Endothelial cell of umbilical vein (primary cell): ENCODE data around the gene CLDN22. TPM values are rescaled to one million over a fixed set of nuclear protein-coding genes. Genes with fewer than 3 reads are reported as not detected.

ENCODE experiments used
- BruUV-seq: library from RNA; stranded (reverse); fragments of 400-500 nt; replicated peaks from 2 replicates; lab custom pipeline; 2021; lab: Mats Ljungman, UMichigan
- CTCF ChIA-PET: fragments of 300-600, 350-600 bp; sonication (Branson Sonifier 250); formaldehyde crosslinking; loops from one replicate; lab custom pipeline; 2021; ENCODE audit warnings: antibody characterized with exemption, inconsistent platforms; lab: Charles Lee
- POLR2A ChIA-PET: fragments of 300-600, 350-600 bp; sonication (Branson Sonifier 250); formaldehyde crosslinking; loops from one replicate; lab custom pipeline; 2021; ENCODE audit warnings: antibody characterized with exemption, inconsistent platforms; lab: Charles Lee
- DNase-seq: peaks from one replicate; pipeline ENCODE4 v3.0.0-alpha.2; 2011; ENCODE audit warnings: low read depth, low spot score
- FAIRE-seq: peaks from 2 replicates; lab custom pipeline; 2011; peaks lifted over from hg19 to GRCh38; lab: Jason Lieb, UNC
- H2AFZ ChIP-seq: 2 replicates; pipeline ENCODE4 v1.6.0; 2012; ENCODE audit warnings: low read depth, low read length, control low read depth, inconsistent platforms
- H3K27ac ChIP-seq: 2 replicates; pipeline ENCODE4 v1.5.1; 2011; ENCODE audit warnings: low read depth, mild to moderate bottlenecking, control low read depth, low read length, moderate library complexity; ENCODE audit not compliant: insufficient read depth
- H3K27me3 ChIP-seq, 2 experiments: 2 replicates each; pipeline versions ENCODE4 v1.6.0 to v1.6.1; 2011; ENCODE audit warnings: low read length in 2 of 2, mixed read lengths in 1 of 2; ENCODE audit not compliant: control insufficient read depth in 2 of 2, insufficient read depth in 2 of 2
- H3K36me3 ChIP-seq, 2 experiments: 2 replicates in 1 of 2; 3 replicates in 1 of 2; pipeline ENCODE4 v1.5.1; 2011; ENCODE audit warnings: low read length in 2 of 2, mild to moderate bottlenecking in 1 of 2, moderate library complexity in 1 of 2; ENCODE audit not compliant: control insufficient read depth in 2 of 2, insufficient read depth in 2 of 2; ENCODE audit errors: extremely low read depth in 1 of 2
- H3K4me1 ChIP-seq: 3 replicates; pipeline ENCODE4 v1.5.1; 2011; ENCODE audit warnings: mild to moderate bottlenecking, low read length; ENCODE audit not compliant: control insufficient read depth, insufficient read depth; ENCODE audit errors: extremely low read depth
- H3K4me2 ChIP-seq: 2 replicates; pipeline ENCODE4 v1.6.1; 2011; ENCODE audit warnings: low read length, control low read depth, mixed read lengths; ENCODE audit not compliant: insufficient read depth
- H3K4me3 ChIP-seq, 3 experiments: fragments of 200-600 bp in 1 of 3; sonication (generic), shearing (Covaris generic) in 1 of 3; replicated peaks in 1 of 3; 2 replicates each; pipeline ENCODE4 v1.5.1; 2011 to 2016; ENCODE audit warnings: control low read depth in 3 of 3, low read length in 3 of 3, mild to moderate bottlenecking in 2 of 3, inconsistent platforms in 1 of 3, low read depth in 1 of 3, moderate library complexity in 1 of 3; ENCODE audit not compliant: insufficient read depth in 1 of 3
- H3K79me2 ChIP-seq: 2 replicates; pipeline ENCODE4 v1.6.0; 2012; ENCODE audit warnings: low read length, inconsistent platforms; ENCODE audit not compliant: control insufficient read depth, insufficient read depth
- H3K9ac ChIP-seq: replicated peaks from 2 replicates; pipeline ENCODE3; 2011; ENCODE audit warnings: low read length, control low read depth; ENCODE audit not compliant: insufficient read depth; ENCODE audit errors: extremely low read depth
- H3K9me1 ChIP-seq: replicated peaks from 3 replicates; pipeline ENCODE4 v1.6.0; 2011; ENCODE audit warnings: mild to moderate bottlenecking, low read length; ENCODE audit not compliant: control insufficient read depth, insufficient read depth; ENCODE audit errors: extremely low read depth
- H3K9me3 ChIP-seq: replicated peaks from 2 replicates; pipeline ENCODE4 v1.5.1; 2012; ENCODE audit warnings: low read length, inconsistent platforms; ENCODE audit not compliant: control insufficient read depth, insufficient read depth
- H4K20me1 ChIP-seq: replicated peaks from 2 replicates; pipeline ENCODE3; 2011; ENCODE audit warnings: mild to moderate bottlenecking, low read length; ENCODE audit not compliant: control insufficient read depth, insufficient read depth; ENCODE audit errors: extremely low read depth
- EZH2 ChIP-seq: IDR thresholded peaks from 2 replicates; pipeline ENCODE4 v1.6.1; 2012; ENCODE audit warnings: borderline replicate concordance, low read depth, mild to moderate bottlenecking, moderate library complexity, low read length, inconsistent platforms; ENCODE audit not compliant: severe bottlenecking
- FOS ChIP-seq: IDR thresholded peaks from 2 replicates; pipeline ENCODE4 v1.6.1; 2011; ENCODE audit warnings: mild to moderate bottlenecking, low read length, moderate library complexity, borderline replicate concordance; ENCODE audit not compliant: insufficient read depth
- GATA2 ChIP-seq: IDR thresholded peaks from 2 replicates; pipeline ENCODE4 v1.7.0; 2011; ENCODE audit warnings: low read depth, mild to moderate bottlenecking, moderate library complexity, mixed read lengths, low read length; ENCODE audit not compliant: insufficient read length, insufficient read depth
- JUN ChIP-seq: IDR thresholded peaks from 2 replicates; pipeline ENCODE4 v1.6.1; 2011; ENCODE audit warnings: borderline replicate concordance, low read depth; ENCODE audit not compliant: insufficient read length, insufficient read depth
- MYC ChIP-seq: IDR thresholded peaks from one replicate; pipeline ENCODE4 v1.6.1; 2011; ENCODE audit warnings: mild to moderate bottlenecking, low read depth, low read length
- POLR2A ChIP-seq: IDR thresholded peaks from 2 replicates; pipeline ENCODE4 v1.6.1; 2012; ENCODE audit warnings: low read depth, mild to moderate bottlenecking, control low read depth, low read length
- POLR2AphosphoS5 ChIP-seq: IDR thresholded peaks from 2 replicates; pipeline ENCODE4 v1.6.1; 2012; ENCODE audit warnings: low read depth, mild to moderate bottlenecking, control low read depth, low read length, moderate library complexity; ENCODE audit not compliant: insufficient read depth
- dilution Hi-C: fragments of 300-500 bp; cut with MboI; formaldehyde crosslinking; loops from one replicate; pipeline ENCODE4 v1.15.0; 2019; ENCODE audit warnings: low sequenced_read_pairs; ENCODE audit not compliant: extremely low pct_ligation_motif_present
- intact Hi-C: fragments of 100-400 bp; cut with micrococcal nuclease; formaldehyde crosslinking; loops from one replicate; pipeline ENCODE4 v1.10.0; 2022
- polyA plus RNA-seq, 4 experiments: library from polyadenylated mRNA; depleted of rRNA in 3 of 4; stranded (reverse) in 3 of 4; unstranded in 1 of 4; fragments of >200 nt; gene quantifications; 2 replicates each; pipeline versions ENCODE4 v1.2.1 to v1.2.3, GENCODE V29; 2011 to 2012; ENCODE audit warnings: missing spikeins in 1 of 4
- total RNA-seq: library from RNA; stranded (reverse); gene quantifications from 2 replicates; pipeline ENCODE4 v1.2.3, GENCODE V29; 2021
- TF ChIP-seq, protein P1 (sequence below), 2 donors: IDR thresholded peaks; 1 replicate in 1 of 2; 2 replicates in 1 of 2; pipeline ENCODE4 v1.5.1; 2011; ENCODE audit warnings: low read length in 2 of 2, mild to moderate bottlenecking in 2 of 2, moderate library complexity in 2 of 2, control low read depth in 1 of 2, inconsistent platforms in 1 of 2, low read depth in 1 of 2; ENCODE audit not compliant: insufficient read depth in 1 of 2; ENCODE audit errors: extremely low read depth in 1 of 2
- TF ChIP-seq, protein P2 (sequence below): IDR thresholded peaks from 2 replicates; pipeline ENCODE4 v1.6.1; 2011; ENCODE audit not compliant: insufficient read depth, insufficient read length

Gene CLDN22
- total and polyA plus RNA-seq, 2 donors (not counting 3 experiments of a cell fraction or from before 2014, with no cell fraction given) = not detected

DNA sequence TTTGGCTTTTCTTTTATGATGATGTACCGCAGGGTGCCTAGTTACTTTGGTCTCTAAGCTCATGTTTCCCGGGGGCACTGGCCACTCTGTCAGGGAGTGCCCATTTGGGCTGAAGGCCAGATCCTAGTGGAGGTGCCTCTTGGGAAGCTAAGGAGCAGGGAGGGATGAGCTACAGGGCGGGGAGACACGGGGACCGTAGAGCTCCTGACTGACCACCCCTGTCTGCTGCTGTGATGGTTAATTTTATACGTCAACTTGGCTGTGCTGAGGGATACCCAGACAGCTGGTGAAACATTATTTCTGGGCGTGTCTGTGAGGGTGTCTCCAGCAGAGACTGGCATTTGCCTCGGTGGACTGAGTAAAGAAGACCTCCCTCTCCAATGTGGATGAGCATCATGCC is 27.1 kb upstream of the CLDN22 start:
- H4K20me1 ChIP-seq = no peaks in the 10 kb centered on the region
- no peaks in the 10 kb centered on the region for H3K27me3 ChIP-seq
- CTCF ChIA-PET = interaction anchor here (1.2 kb wide), 1 partner anchor 19 kb away, joined by 3 read pairs; no protein-coding TSS in a partner anchor
- FAIRE-seq (no peak), DNase-seq (no peak)
- no peaks in the 10 kb centered on the region for H3K9me3 ChIP-seq
- BruUV-seq = no TSS peak
- H3K4me3 ChIP-seq = no peak overlapping the region
- no peaks in the 10 kb centered on the region for H3K79me2 ChIP-seq
- no peak overlapping the region for H3K4me2 ChIP-seq
- no peak overlapping the region for H2AFZ ChIP-seq
- intact Hi-C loops (no loop called here), dilution Hi-C loops (no loop called here)
- TF ChIP-seq JUN = no peak
- TF ChIP-seq EZH2 = no peak
- TF ChIP-seq GATA2 = no peak
- TF ChIP-seq, protein P1, sequence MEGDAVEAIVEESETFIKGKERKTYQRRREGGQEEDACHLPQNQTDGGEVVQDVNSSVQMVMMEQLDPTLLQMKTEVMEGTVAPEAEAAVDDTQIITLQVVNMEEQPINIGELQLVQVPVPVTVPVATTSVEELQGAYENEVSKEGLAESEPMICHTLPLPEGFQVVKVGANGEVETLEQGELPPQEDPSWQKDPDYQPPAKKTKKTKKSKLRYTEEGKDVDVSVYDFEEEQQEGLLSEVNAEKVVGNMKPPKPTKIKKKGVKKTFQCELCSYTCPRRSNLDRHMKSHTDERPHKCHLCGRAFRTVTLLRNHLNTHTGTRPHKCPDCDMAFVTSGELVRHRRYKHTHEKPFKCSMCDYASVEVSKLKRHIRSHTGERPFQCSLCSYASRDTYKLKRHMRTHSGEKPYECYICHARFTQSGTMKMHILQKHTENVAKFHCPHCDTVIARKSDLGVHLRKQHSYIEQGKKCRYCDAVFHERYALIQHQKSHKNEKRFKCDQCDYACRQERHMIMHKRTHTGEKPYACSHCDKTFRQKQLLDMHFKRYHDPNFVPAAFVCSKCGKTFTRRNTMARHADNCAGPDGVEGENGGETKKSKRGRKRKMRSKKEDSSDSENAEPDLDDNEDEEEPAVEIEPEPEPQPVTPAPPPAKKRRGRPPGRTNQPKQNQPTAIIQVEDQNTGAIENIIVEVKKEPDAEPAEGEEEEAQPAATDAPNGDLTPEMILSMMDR (IDR thresholded peaks at IDR 0.05; ENCODE audit: extremely low read depth in 1 of 2, insufficient read depth in 1 of 2, low read depth in 1 of 2, low read length in 2 of 2) = no peak
- TF ChIP-seq MYC = no peak
- no peak for TF ChIP-seq POLR2A
- no peak for TF ChIP-seq FOS
- TF ChIP-seq POLR2AphosphoS5 = no peak
- TF ChIP-seq, protein P2, sequence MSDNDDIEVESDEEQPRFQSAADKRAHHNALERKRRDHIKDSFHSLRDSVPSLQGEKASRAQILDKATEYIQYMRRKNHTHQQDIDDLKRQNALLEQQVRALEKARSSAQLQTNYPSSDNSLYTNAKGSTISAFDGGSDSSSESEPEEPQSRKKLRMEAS = no peak
- H3K9ac ChIP-seq = no peak overlapping the region
- no peaks in the 10 kb centered on the region for H3K36me3 ChIP-seq
- no peaks in the 10 kb centered on the region for H3K9me1 ChIP-seq
- peaks cover 10% of the 10 kb centered on the region for H3K4me1 ChIP-seq
- POLR2A ChIA-PET = interaction anchor here (0.7 kb wide), 1 partner anchor 30 kb away, joined by 10 read pairs; no protein-coding TSS in a partner anchor
- no peak overlapping the region for H3K27ac ChIP-seq
